A673 (cell line): ENCODE measurements around the gene DGUOK. TPM values are rescaled to one million over a fixed set of nuclear protein-coding genes. Genes with fewer than 3 reads are reported as not detected.

Experiments used
- BruUV-seq: library from RNA; stranded (reverse); fragments of 400-500 nt; replicated peaks from 2 replicates; lab custom pipeline; 2021; lab: Mats Ljungman, UMichigan
- CTCF ChIA-PET: fragments of 300-600 bp; sonication (Branson Sonifier 250); formaldehyde crosslinking; loops from one replicate; lab custom pipeline; 2022; ENCODE audit warnings: antibody characterized with exemption; lab: Charles Lee
- POLR2A ChIA-PET: fragments of 300-600 bp; sonication (Branson Sonifier 250); formaldehyde crosslinking; loops from one replicate; lab custom pipeline; 2022; ENCODE audit warnings: antibody characterized with exemption; ENCODE audit not compliant: low non-redundant PET; lab: Charles Lee
- DNase-seq: peaks from one replicate; pipeline ENCODE4 v3.0.0-alpha.2; 2015; ENCODE audit warnings: low spot score
- H3K27ac ChIP-seq: fragments of 200-600 bp; sonication (generic); 2 replicates; pipeline ENCODE4 v1.5.1; 2016; ENCODE audit warnings: mixed run types, low read depth, mild to moderate bottlenecking, mixed read lengths, antibody characterized with exemption, low read length; ENCODE audit not compliant: poor library complexity, severe bottlenecking
- H3K27me3 ChIP-seq: fragments of 200-600 bp; sonication (generic); replicated peaks from 2 replicates; pipeline ENCODE4 v1.6.1; 2017; ENCODE audit warnings: mixed run types, low read depth, mild to moderate bottlenecking, mixed read lengths, antibody characterized with exemption, low read length; ENCODE audit not compliant: insufficient read depth, poor library complexity
- H3K36me3 ChIP-seq: fragments of 200-600 bp; sonication (generic); 2 replicates; pipeline ENCODE4 v1.6.1; 2016; ENCODE audit warnings: mixed run types, mild to moderate bottlenecking, mixed read lengths, antibody characterized with exemption, low read length; ENCODE audit not compliant: insufficient read depth, poor library complexity, severe bottlenecking
- H3K4me1 ChIP-seq: fragments of 200-600 bp; sonication (generic); 2 replicates; pipeline ENCODE4 v1.6.1; 2017; ENCODE audit warnings: mixed run types, mild to moderate bottlenecking, mixed read lengths, antibody characterized with exemption, low read length; ENCODE audit not compliant: insufficient read depth, poor library complexity, severe bottlenecking
- H3K4me3 ChIP-seq: fragments of 200-600 bp; sonication (generic); 2 replicates; pipeline ENCODE4 v1.5.1; 2016; ENCODE audit warnings: low read depth, mixed run types, mild to moderate bottlenecking, mixed read lengths, low read length; ENCODE audit not compliant: poor library complexity, severe bottlenecking
- H3K9me3 ChIP-seq: fragments of 200-600 bp; sonication (generic); 2 replicates; pipeline ENCODE4 v1.6.1; 2016; ENCODE audit warnings: mixed run types, low read depth, mild to moderate bottlenecking, mixed read lengths, antibody characterized with exemption, low read length; ENCODE audit not compliant: poor library complexity, severe bottlenecking
- EZH2 ChIP-seq: fragments of 200-600 bp; sonication (generic); IDR thresholded peaks from 2 replicates; pipeline ENCODE4 v1.6.1; 2017; ENCODE audit warnings: borderline replicate concordance, low read depth, mild to moderate bottlenecking, mixed read lengths, antibody characterized with exemption, low read length; ENCODE audit not compliant: poor library complexity, severe bottlenecking
- intact Hi-C: fragments of 100-400 bp; cut with micrococcal nuclease; formaldehyde crosslinking; loops from one replicate; pipeline ENCODE4 v1.10.0; 2022; ENCODE audit not compliant: unreplicated experiment
- total RNA-seq: library from RNA; stranded (reverse); gene quantifications from 2 replicates; pipeline ENCODE4 v1.2.3, GENCODE V29; 2021
- TF ChIP-seq, protein P1 (sequence below): fragments of 300-800, 200-600 bp; sonication (generic); conservative IDR thresholded peaks from 2 replicates; pipeline ENCODE4 v1.5.1; 2017; ENCODE audit warnings: low read depth, mild to moderate bottlenecking, antibody characterized with exemption, low read length, moderate library complexity, mixed read lengths

Gene DGUOK
- total RNA-seq, 1 experiment from 2014 or later, result 106 TPM

DNA sequence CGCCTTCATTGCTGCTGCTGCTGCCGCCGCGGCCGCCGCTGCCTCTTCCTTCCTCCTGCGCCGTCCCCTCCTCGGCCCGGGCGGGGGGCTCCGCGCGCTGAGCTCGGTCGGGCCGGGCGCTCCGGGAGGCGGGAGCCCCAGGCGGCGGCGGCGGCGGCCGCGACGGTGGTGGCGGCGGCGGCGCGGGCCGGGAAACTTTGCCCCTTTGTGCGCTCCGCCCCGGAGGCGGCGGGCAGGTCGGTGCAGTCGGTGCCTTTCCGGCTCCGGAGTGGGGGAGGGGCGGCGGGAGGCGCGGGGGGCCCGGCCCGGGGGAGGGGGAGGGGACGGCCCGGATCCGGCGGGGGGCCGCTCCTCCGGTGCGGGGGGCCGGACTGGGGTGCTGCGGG, 58.2 kb downstream of the DGUOK start:
- TF ChIP-seq, protein P1, sequence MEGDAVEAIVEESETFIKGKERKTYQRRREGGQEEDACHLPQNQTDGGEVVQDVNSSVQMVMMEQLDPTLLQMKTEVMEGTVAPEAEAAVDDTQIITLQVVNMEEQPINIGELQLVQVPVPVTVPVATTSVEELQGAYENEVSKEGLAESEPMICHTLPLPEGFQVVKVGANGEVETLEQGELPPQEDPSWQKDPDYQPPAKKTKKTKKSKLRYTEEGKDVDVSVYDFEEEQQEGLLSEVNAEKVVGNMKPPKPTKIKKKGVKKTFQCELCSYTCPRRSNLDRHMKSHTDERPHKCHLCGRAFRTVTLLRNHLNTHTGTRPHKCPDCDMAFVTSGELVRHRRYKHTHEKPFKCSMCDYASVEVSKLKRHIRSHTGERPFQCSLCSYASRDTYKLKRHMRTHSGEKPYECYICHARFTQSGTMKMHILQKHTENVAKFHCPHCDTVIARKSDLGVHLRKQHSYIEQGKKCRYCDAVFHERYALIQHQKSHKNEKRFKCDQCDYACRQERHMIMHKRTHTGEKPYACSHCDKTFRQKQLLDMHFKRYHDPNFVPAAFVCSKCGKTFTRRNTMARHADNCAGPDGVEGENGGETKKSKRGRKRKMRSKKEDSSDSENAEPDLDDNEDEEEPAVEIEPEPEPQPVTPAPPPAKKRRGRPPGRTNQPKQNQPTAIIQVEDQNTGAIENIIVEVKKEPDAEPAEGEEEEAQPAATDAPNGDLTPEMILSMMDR, result no peak
- TF ChIP-seq EZH2, result no peak
- intact Hi-C loops, result loop anchor here (5.0 to 10.0 kb wide), 2 partner anchors 58 to 120 kb away; partner anchors contain the start of gene DGUOK
- Histone ChIP-seq H3K27ac (peak overlapping the region; percentile 65), H3K9me3 (no peaks in the 10 kb centered on the region), H3K4me1 (peaks cover 53% of the 10 kb centered on the region), H3K4me3 (peak overlapping the region; percentile 56), H3K36me3 (peaks cover 11% of the 10 kb centered on the region), H3K27me3 (no peaks in the 10 kb centered on the region)
- no peak for DNase-seq
- no TSS peak for BruUV-seq
- ChIA-PET CTCF (no interaction called here), POLR2A (no interaction called here)

- ChIA-PET CTCF (no interaction called here), POLR2A (no interaction called here)
- DNase-seq, result peak; percentile 57
- Histone ChIP-seq H3K36me3 (peaks cover 12% of the 10 kb centered on the region), H3K4me3 (peak overlapping the region; percentile 56), H3K4me1 (peaks cover 53% of the 10 kb centered on the region), H3K27ac (peak overlapping the region; percentile 71), H3K27me3 (no peaks in the 10 kb centered on the region), H3K9me3 (no peaks in the 10 kb centered on the region)
- BruUV-seq, result no TSS peak
- no peak for TF ChIP-seq EZH2
- TF ChIP-seq, protein P1, result no peak
- intact Hi-C loops, result loop anchor here (10.0 kb wide), 1 partner anchor 119 kb away; no protein-coding TSS in a partner anchor
Observed at GRCh38 chr2:73985308-73986084, 58.8 kb downstream of the DGUOK start.

DNA sequence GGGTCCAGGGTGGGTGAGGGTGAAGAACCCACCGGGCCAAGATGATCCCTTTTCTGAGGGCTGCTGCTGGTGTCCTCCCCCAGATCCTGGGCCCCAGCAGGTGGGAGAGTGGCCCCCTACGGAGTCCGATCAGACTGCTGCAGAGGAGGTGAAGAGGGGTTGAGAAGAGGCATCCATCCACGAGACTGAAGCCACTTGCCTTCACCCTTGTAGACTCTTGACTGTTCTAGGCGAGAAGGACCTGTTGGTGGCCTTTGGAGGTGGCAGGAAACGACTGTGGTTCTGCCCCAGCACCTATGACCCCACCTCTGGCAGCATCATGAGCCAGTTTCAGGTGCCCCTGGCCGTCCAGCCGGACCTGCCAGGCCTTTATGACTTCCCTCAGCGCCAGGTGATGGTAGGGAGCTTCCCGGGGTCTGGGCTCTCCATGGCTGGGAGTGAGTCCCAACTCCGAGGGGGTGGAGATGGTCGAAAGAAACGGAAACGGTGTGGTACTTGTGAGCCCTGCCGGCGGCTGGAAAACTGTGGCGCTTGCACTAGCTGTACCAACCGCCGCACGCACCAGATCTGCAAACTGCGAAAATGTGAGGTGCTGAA, 59.5 kb downstream of the DGUOK start:
- Histone ChIP-seq H3K9me3 (no peaks in the 10 kb centered on the region), H3K27me3 (no peaks in the 10 kb centered on the region), H3K36me3 (peaks cover 14% of the 10 kb centered on the region), H3K27ac (peak overlapping the region; percentile 71), H3K4me1 (peaks cover 52% of the 10 kb centered on the region), H3K4me3 (peak overlapping the region; percentile 56)
- POLR2A ChIA-PET, result no interaction called here
- no peak for DNase-seq
- intact Hi-C loops, result loop anchor here (10.0 kb wide), 1 partner anchor 119 kb away; no protein-coding TSS in a partner anchor
- no TSS peak for BruUV-seq
- no peak for TF ChIP-seq EZH2
- TF ChIP-seq, protein P1, result no peak
- CTCF ChIA-PET, result no interaction called here
